Activated CD8-positive, alpha-beta T cell treated with anti-CD3 and anti-CD28 coated beads for 36 hours (primary cell): ENCODE measurements around the gene ELOVL6. TPM values are rescaled to one million over a fixed set of nuclear protein-coding genes. Genes with fewer than 3 reads are reported as not detected.

Experiments used
- ATAC-seq: fragments of 200-7000 bp; cut with Tn5 transposase; one replicate; pipeline ENCODE4 v1.10.0; 2021; ENCODE audit warnings: mild to moderate bottlenecking, moderate library complexity
- CTCF ChIA-PET: fragments of 350-600 bp; sonication (Branson Sonifier 250); formaldehyde crosslinking; loops from one replicate; lab custom pipeline; 2021; ENCODE audit warnings: antibody characterized with exemption; lab: Charles Lee
- POLR2A ChIA-PET: fragments of 350-600 bp; sonication (Branson Sonifier 250); formaldehyde crosslinking; loops from one replicate; lab custom pipeline; 2021; ENCODE audit warnings: antibody characterized with exemption; lab: Charles Lee
- DNase-seq: peaks from one replicate; pipeline ENCODE4 v3.0.0-alpha.2; 2020
- H3K27ac Mint-ChIP-seq: one replicate; pipeline ENCODE4 v1.8.0; 2021; ENCODE audit warnings: mild to moderate bottlenecking, mixed read lengths
- H3K27me3 Mint-ChIP-seq: one replicate; pipeline ENCODE4 v1.8.0; 2021; ENCODE audit warnings: mixed read lengths
- H3K36me3 Mint-ChIP-seq: one replicate; pipeline ENCODE4 v1.8.0; 2021; ENCODE audit warnings: low read depth, mixed read lengths
- H3K4me1 Mint-ChIP-seq: one replicate; pipeline ENCODE4 v1.8.0; 2021; ENCODE audit warnings: low read depth, mixed read lengths
- H3K4me3 Mint-ChIP-seq: one replicate; pipeline ENCODE4 v1.8.0; 2021; ENCODE audit warnings: mild to moderate bottlenecking, moderate library complexity, mixed read lengths
- H3K9me3 Mint-ChIP-seq: one replicate; pipeline ENCODE4 v1.8.0; 2021; ENCODE audit warnings: mixed read lengths
- intact Hi-C: fragments of 100-400 bp; cut with micrococcal nuclease; formaldehyde crosslinking; loops from one replicate; pipeline ENCODE4 v1.10.0; 2022
- total RNA-seq, 2 experiments: library from RNA; stranded (reverse); gene quantifications; one replicate each; pipeline ENCODE4 v1.2.3, GENCODE V29; 2021
- TF ChIP-seq, protein P1 (sequence below): fragments of 200-600 bp; IDR thresholded peaks from one replicate; pipeline ENCODE4 v1.8.0; 2022; ENCODE audit warnings: antibody characterized with exemption, mild to moderate bottlenecking

Gene ELOVL6
- total RNA-seq, 2 experiments from 2014 or later = 4.7 to 7.7 TPM

- TF ChIP-seq, protein P1, sequence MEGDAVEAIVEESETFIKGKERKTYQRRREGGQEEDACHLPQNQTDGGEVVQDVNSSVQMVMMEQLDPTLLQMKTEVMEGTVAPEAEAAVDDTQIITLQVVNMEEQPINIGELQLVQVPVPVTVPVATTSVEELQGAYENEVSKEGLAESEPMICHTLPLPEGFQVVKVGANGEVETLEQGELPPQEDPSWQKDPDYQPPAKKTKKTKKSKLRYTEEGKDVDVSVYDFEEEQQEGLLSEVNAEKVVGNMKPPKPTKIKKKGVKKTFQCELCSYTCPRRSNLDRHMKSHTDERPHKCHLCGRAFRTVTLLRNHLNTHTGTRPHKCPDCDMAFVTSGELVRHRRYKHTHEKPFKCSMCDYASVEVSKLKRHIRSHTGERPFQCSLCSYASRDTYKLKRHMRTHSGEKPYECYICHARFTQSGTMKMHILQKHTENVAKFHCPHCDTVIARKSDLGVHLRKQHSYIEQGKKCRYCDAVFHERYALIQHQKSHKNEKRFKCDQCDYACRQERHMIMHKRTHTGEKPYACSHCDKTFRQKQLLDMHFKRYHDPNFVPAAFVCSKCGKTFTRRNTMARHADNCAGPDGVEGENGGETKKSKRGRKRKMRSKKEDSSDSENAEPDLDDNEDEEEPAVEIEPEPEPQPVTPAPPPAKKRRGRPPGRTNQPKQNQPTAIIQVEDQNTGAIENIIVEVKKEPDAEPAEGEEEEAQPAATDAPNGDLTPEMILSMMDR = no peak
- Mint-ChIP-seq H3K4me3 (no peak overlapping the region), H3K4me1 (peaks cover 2% of the 10 kb centered on the region), H3K27ac (no peak overlapping the region), H3K9me3 (no peaks in the 10 kb centered on the region), H3K27me3 (peaks cover 2% of the 10 kb centered on the region), H3K36me3 (no peaks in the 10 kb centered on the region)
- POLR2A ChIA-PET = no interaction called here
- CTCF ChIA-PET = interaction anchor here (0.7 to 7.6 kb wide), 4 partner anchors 9 to 513 kb away, joined by 3 to 117 read pairs (median 28); no protein-coding TSS in a partner anchor
- no peak for ATAC-seq
- intact Hi-C loops = loop anchor here (10.0 kb wide), 1 partner anchor 310 kb away; no protein-coding TSS in a partner anchor
- no peak for DNase-seq
These were observed 193.9 kb downstream of the ELOVL6 start for GRCh38 chr4:110004556-110004955.

- Mint-ChIP-seq H3K9me3 (no peaks in the 10 kb centered on the region), H3K27me3 (peaks cover 3% of the 10 kb centered on the region), H3K27ac (no peak overlapping the region), H3K4me1 (peaks cover 2% of the 10 kb centered on the region), H3K36me3 (no peaks in the 10 kb centered on the region), H3K4me3 (no peak overlapping the region)
- intact Hi-C loops = loop anchor here (10.0 kb wide), 1 partner anchor 311 kb away; no protein-coding TSS in a partner anchor
- peak; percentile 64 for ATAC-seq
- TF ChIP-seq, protein P1 = no peak
- POLR2A ChIA-PET = no interaction called here
- DNase-seq = no peak
- CTCF ChIA-PET = interaction anchor here (3.1 to 7.6 kb wide), 2 partner anchors 505 to 514 kb away, joined by 24 to 117 read pairs; no protein-coding TSS in a partner anchor
These were observed 194.8 kb downstream of the ELOVL6 start for GRCh38 chr4:110003401-110004187.

DNA sequence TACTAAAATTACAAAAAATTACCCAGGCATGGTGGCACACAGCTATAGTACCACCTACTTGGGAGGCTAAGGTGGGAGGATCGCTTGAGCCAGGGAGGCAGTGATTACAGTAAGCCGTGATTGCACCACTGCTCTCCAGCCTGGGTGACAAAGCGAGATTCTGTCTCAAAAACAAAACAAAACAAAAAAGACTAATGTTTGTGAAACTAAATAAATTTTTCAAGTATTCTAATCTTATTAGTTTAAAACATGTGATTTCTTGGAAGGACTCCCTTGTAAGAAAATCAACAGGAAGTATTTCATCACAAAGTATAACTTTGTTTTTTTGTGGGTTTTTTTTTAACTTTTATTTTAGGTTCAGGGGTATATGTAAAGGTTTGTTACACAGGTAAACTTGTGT is 196.1 kb downstream of the ELOVL6 start:
- no peak for ATAC-seq
- Mint-ChIP-seq H3K36me3 (no peaks in the 10 kb centered on the region), H3K27ac (no peak overlapping the region), H3K4me3 (no peak overlapping the region), H3K27me3 (peaks cover 3% of the 10 kb centered on the region), H3K4me1 (peaks cover 2% of the 10 kb centered on the region), H3K9me3 (no peaks in the 10 kb centered on the region)
- ChIA-PET POLR2A (no interaction called here), CTCF (interaction anchor here (1.1 to 10.2 kb wide), 4 partner anchors 10 to 513 kb away, joined by 3 to 194 read pairs (median 5); no protein-coding TSS in a partner anchor)
- intact Hi-C loops = loop anchor here (10.0 kb wide), 1 partner anchor 312 kb away; no protein-coding TSS in a partner anchor
- TF ChIP-seq, protein P1 = no peak
- no peak for DNase-seq

DNA sequence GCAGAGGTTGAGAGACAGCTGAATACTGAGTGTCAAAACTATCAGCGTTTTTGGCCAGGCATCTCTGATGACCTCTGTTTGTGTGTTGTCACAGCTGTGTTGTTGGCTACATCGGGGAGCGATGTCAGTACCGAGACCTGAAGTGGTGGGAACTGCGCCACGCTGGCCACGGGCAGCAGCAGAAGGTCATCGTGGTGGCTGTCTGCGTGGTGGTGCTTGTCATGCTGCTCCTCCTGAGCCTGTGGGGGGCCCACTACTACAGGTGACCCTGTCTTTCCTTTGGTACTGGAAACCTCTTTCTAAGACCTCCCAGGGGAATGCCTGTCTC is 198.9 kb downstream of the ELOVL6 start:
- H3K27ac Mint-ChIP-seq = no peak overlapping the region
- H3K27me3 Mint-ChIP-seq = peaks cover 8% of the 10 kb centered on the region
- POLR2A ChIA-PET = no interaction called here
- TF ChIP-seq, protein P1 = no peak
- CTCF ChIA-PET = interaction anchor here (1.0 to 10.2 kb wide), 11 partner anchors 10 to 624 kb away, joined by 3 to 194 read pairs (median 9); no protein-coding TSS in a partner anchor
- H3K4me1 Mint-ChIP-seq = peaks cover 3% of the 10 kb centered on the region
- DNase-seq = no peak
- intact Hi-C loops = loop anchor here (2.0 kb wide), 1 partner anchor 517 kb away; no protein-coding TSS in a partner anchor
- no peak for ATAC-seq
- no peaks in the 10 kb centered on the region for H3K9me3 Mint-ChIP-seq
- H3K4me3 Mint-ChIP-seq = no peak overlapping the region
- H3K36me3 Mint-ChIP-seq = no peaks in the 10 kb centered on the region
